ENCODE results near the gene DIP2C. TPM values are rescaled to one million over a fixed set of nuclear protein-coding genes. Genes with fewer than 3 reads are reported as not detected.

DIP2C gene
- total RNA-seq, 1 experiment from 2014 or later: 11.4 TPM

DNA sequence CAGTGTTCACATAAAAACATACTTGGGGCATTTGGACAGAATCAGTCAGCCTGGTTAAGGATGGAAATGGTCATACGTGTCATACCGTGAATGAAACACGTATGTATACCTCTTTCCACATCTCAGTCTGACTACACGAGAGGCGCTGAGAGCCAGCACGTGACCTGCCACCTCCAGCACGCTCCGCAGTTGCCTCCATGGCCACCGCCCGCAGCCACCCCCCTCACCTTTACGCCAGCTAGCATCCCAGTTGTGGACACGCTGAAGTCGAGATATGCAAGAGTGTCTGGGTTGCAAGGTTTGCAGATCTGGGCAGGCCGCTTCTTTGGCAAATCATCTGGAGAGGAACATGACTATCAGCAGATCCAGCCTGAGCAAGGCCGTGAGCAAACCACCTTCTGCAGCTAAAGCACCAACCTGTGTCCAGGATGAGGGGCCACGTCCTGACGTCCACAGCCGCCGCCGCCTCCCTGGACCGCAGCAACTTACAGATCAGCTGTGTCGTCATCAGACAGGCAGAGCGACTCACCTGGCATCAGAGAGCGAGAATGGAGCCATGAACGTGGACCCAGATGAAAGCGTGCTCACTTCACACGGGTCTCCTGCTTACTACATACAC, 344.8 kb downstream of the DIP2C start:
- no peaks in the 10 kb centered on the region for H3K4me1 Mint-ChIP-seq (ENCODE audit: low read depth, unreplicated experiment)
- no peaks in the 10 kb centered on the region; the same call in 1 of the 2 replicates for H3K36me3 ChIP-seq (ENCODE audit: control insufficient read depth, insufficient read depth, low read length)
- peaks cover 21% of the 10 kb centered on the region for H3K36me3 Mint-ChIP-seq (ENCODE audit: insufficient read depth, unreplicated experiment)
- no peak overlapping the region for H3K4me3 ChIP-seq (ENCODE audit: low read depth, low read length)
- H3K27me3 ChIP-seq (replicated peaks; ENCODE audit: control insufficient read depth, insufficient read depth, low read length): no peaks in the 10 kb centered on the region
- H3K4me3 Mint-ChIP-seq (ENCODE audit: unreplicated experiment): no peak overlapping the region
- TF ChIP-seq, protein P1, sequence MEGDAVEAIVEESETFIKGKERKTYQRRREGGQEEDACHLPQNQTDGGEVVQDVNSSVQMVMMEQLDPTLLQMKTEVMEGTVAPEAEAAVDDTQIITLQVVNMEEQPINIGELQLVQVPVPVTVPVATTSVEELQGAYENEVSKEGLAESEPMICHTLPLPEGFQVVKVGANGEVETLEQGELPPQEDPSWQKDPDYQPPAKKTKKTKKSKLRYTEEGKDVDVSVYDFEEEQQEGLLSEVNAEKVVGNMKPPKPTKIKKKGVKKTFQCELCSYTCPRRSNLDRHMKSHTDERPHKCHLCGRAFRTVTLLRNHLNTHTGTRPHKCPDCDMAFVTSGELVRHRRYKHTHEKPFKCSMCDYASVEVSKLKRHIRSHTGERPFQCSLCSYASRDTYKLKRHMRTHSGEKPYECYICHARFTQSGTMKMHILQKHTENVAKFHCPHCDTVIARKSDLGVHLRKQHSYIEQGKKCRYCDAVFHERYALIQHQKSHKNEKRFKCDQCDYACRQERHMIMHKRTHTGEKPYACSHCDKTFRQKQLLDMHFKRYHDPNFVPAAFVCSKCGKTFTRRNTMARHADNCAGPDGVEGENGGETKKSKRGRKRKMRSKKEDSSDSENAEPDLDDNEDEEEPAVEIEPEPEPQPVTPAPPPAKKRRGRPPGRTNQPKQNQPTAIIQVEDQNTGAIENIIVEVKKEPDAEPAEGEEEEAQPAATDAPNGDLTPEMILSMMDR (IDR thresholded peaks at IDR 0.05; ENCODE audit: insufficient read depth in 1 of 2, low read depth in 1 of 2, low read length in 1 of 2, severe bottlenecking in 1 of 2, unreplicated experiment in 1 of 2): no peak
- no peaks in the 10 kb centered on the region for H3K9me3 Mint-ChIP-seq (ENCODE audit: unreplicated experiment)
- no peak for DNase-seq
- ChIA-PET POLR2A (no interaction called here), CTCF (no interaction called here)
- no peaks in the 10 kb centered on the region for H3K4me1 ChIP-seq
- H3K9me3 ChIP-seq: no peaks in the 10 kb centered on the region
- intact Hi-C loops (cut with micrococcal nuclease; ENCODE audit: unreplicated experiment): no loop called here
- H3K27me3 Mint-ChIP-seq (ENCODE audit: insufficient read depth, unreplicated experiment): no peaks in the 10 kb centered on the region
- BruUV-seq (replicated peaks): no TSS peak
- H3K27ac Mint-ChIP-seq (ENCODE audit: unreplicated experiment): no peak overlapping the region

DNA sequence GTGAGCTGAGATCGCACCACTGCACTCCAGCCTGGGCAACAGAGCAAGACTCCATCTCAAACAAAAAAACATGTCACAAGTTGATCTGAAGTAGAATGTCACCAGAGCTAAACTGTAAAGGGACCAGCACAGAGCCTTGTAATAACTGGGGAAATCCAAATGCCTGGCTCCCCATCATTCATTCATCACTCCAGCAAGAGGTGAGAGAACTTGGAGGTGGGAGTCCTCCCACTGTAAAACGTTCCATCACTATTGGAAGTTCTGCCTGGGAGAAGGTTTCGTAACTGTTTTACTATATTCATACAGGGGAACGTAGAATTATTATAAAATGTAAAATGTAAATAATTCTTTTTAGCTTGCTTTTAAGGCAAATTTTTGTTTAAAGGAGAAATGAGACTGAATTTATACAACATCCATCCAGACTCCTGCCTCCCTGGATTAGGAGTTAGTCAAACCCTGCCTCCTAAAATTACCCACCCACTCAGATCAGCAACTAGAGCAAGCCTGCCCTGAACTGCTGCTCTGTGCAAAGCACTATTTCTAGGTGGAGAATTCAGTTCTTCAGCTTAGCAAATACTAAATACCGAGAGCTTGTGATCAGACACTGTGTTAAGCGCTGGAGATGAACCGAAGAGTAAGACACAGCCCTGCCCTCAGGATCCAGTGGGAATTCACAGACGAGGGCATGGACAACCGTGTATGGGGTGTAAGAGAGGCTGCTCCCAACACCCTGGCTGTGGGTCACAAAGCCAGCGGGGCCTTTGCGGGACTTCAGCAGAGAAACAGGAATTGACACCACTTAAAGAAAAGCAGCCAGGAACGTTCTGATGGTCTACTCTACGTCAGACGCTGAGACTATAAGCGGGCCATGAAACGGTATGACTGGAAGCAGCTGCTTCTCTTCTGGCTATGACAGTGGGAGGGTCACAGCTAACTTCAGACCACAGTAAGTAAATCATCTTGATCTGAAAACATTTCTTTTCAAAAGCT, 345.9 kb downstream of the DIP2C start:
- POLR2A ChIA-PET: interaction anchor here (1.0 kb wide), 1 partner anchor 8 kb away, joined by 3 read pairs; no protein-coding TSS in a partner anchor

More for the DNA sequence above, 345.9 kb downstream of the DIP2C start:
- no peaks in the 10 kb centered on the region; the same call in 1 of the 2 replicates for H3K36me3 ChIP-seq (ENCODE audit: control insufficient read depth, insufficient read depth, low read length)
- H3K4me1 ChIP-seq: no peaks in the 10 kb centered on the region
- no TSS peak for BruUV-seq (replicated peaks)
- Mint-ChIP-seq H3K27me3 (ENCODE audit: insufficient read depth, unreplicated experiment) (no peaks in the 10 kb centered on the region), H3K27ac (ENCODE audit: unreplicated experiment) (no peak overlapping the region), H3K9me3 (ENCODE audit: unreplicated experiment) (no peaks in the 10 kb centered on the region), H3K4me3 (ENCODE audit: unreplicated experiment) (no peak overlapping the region), H3K36me3 (ENCODE audit: insufficient read depth, unreplicated experiment) (peaks cover 26% of the 10 kb centered on the region), H3K4me1 (ENCODE audit: low read depth, unreplicated experiment) (no peaks in the 10 kb centered on the region)
- no peaks in the 10 kb centered on the region for H3K9me3 ChIP-seq
- H3K4me3 ChIP-seq (ENCODE audit: low read depth, low read length): no peak overlapping the region
- H3K27me3 ChIP-seq (replicated peaks; ENCODE audit: control insufficient read depth, insufficient read depth, low read length): no peaks in the 10 kb centered on the region
- intact Hi-C loops (cut with micrococcal nuclease; ENCODE audit: unreplicated experiment): no loop called here
- TF ChIP-seq, protein P1 (IDR thresholded peaks at IDR 0.05; ENCODE audit: insufficient read depth in 1 of 2, low read depth in 1 of 2, low read length in 1 of 2, severe bottlenecking in 1 of 2, unreplicated experiment in 1 of 2): no peak
- no peak for DNase-seq
- CTCF ChIA-PET: no interaction called here
